Calu3 (cell line): ENCODE measurements around the gene MINK1. TPM values are rescaled to one million over a fixed set of nuclear protein-coding genes. Genes with fewer than 3 reads are reported as not detected.
"Not testable (repeated sequence)": the region's sequence is repeated elsewhere in the genome, so short reads cannot be mapped to it uniquely, and the experiment has no call there.

Experiments
- BruUV-seq: library from RNA; stranded (reverse); fragments of 400-500 nt; replicated peaks from 2 replicates; lab custom pipeline; 2021; lab: Mats Ljungman, UMichigan
- CTCF ChIA-PET: fragments of 300-600 bp; sonication (Branson Sonifier 250); formaldehyde crosslinking; loops from one replicate; lab custom pipeline; 2022; ENCODE audit warnings: antibody characterized with exemption; lab: Charles Lee
- DNase-seq: peaks from one replicate; pipeline ENCODE4 v3.0.0; 2022
- H3K27ac Mint-ChIP-seq: one replicate; pipeline ENCODE4 v1.8.0; 2022; ENCODE audit warnings: mixed read lengths; ENCODE audit not compliant: unreplicated experiment
- H3K27me3 Mint-ChIP-seq: one replicate; pipeline ENCODE4 v1.8.0; 2022; ENCODE audit warnings: mixed read lengths; ENCODE audit not compliant: unreplicated experiment
- H3K36me3 Mint-ChIP-seq: one replicate; pipeline ENCODE4 v1.8.0; 2022; ENCODE audit warnings: mild to moderate bottlenecking, moderate library complexity, mixed read lengths; ENCODE audit not compliant: insufficient read depth, unreplicated experiment
- H3K4me1 Mint-ChIP-seq: one replicate; pipeline ENCODE4 v1.8.0; 2022; ENCODE audit warnings: mild to moderate bottlenecking, low read depth, mixed read lengths; ENCODE audit not compliant: unreplicated experiment
- H3K4me3 Mint-ChIP-seq: one replicate; pipeline ENCODE4 v1.8.0; 2022; ENCODE audit warnings: mild to moderate bottlenecking, low read depth, moderate library complexity, mixed read lengths; ENCODE audit not compliant: unreplicated experiment
- H3K9me3 Mint-ChIP-seq: one replicate; pipeline ENCODE4 v1.8.0; 2022; ENCODE audit warnings: low read depth, mixed read lengths; ENCODE audit not compliant: unreplicated experiment
- intact Hi-C: fragments of 100-400 bp; cut with micrococcal nuclease; formaldehyde crosslinking; loops from one replicate; pipeline ENCODE4 v1.10.0; 2022; ENCODE audit not compliant: unreplicated experiment
- total RNA-seq: library from RNA; stranded (reverse); gene quantifications from 2 replicates; pipeline ENCODE4 v1.2.3, GENCODE V29; 2022
- TF ChIP-seq, protein P1 (sequence below): fragments of 200-600 bp; IDR thresholded peaks from one replicate; pipeline ENCODE4 v1.8.0; 2022; ENCODE audit warnings: antibody characterized with exemption; ENCODE audit not compliant: unreplicated experiment

The MINK1 gene
- total RNA-seq, 1 experiment from 2014 or later, result 86.8 TPM

DNA sequence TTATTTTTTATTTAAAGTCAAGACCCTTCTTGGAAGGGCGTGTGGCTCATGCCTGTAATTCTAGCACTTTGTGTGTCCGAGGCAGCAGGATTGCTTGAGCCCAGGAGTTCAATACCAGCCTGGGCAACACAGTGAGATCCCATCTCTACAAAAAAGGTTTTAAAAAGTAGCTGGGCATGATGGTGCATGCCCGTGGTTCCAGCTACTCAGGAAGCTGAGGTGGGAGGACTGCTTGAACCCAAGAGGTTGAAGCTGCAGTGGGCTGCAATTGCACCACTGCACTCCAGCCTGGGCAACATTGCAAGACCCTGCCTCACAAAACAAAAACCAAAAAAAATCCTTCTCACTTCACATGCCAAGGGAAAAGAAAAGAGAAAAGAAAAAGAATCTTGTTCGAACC, 29.6 kb downstream of the MINK1 start:
- TF ChIP-seq, protein P1, sequence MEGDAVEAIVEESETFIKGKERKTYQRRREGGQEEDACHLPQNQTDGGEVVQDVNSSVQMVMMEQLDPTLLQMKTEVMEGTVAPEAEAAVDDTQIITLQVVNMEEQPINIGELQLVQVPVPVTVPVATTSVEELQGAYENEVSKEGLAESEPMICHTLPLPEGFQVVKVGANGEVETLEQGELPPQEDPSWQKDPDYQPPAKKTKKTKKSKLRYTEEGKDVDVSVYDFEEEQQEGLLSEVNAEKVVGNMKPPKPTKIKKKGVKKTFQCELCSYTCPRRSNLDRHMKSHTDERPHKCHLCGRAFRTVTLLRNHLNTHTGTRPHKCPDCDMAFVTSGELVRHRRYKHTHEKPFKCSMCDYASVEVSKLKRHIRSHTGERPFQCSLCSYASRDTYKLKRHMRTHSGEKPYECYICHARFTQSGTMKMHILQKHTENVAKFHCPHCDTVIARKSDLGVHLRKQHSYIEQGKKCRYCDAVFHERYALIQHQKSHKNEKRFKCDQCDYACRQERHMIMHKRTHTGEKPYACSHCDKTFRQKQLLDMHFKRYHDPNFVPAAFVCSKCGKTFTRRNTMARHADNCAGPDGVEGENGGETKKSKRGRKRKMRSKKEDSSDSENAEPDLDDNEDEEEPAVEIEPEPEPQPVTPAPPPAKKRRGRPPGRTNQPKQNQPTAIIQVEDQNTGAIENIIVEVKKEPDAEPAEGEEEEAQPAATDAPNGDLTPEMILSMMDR, result no peak
- intact Hi-C loops, result no loop called here
- H3K27me3 Mint-ChIP-seq, result no peaks in the 10 kb centered on the region
- no peak overlapping the region for H3K4me3 Mint-ChIP-seq
- peaks cover 11% of the 10 kb centered on the region for H3K36me3 Mint-ChIP-seq
- CTCF ChIA-PET, result no interaction called here
- no peak for DNase-seq
- no peak overlapping the region for H3K27ac Mint-ChIP-seq
- no TSS peak for BruUV-seq
- H3K4me1 Mint-ChIP-seq, result peaks cover 11% of the 10 kb centered on the region
- no peaks in the 10 kb centered on the region for H3K9me3 Mint-ChIP-seq

DNA sequence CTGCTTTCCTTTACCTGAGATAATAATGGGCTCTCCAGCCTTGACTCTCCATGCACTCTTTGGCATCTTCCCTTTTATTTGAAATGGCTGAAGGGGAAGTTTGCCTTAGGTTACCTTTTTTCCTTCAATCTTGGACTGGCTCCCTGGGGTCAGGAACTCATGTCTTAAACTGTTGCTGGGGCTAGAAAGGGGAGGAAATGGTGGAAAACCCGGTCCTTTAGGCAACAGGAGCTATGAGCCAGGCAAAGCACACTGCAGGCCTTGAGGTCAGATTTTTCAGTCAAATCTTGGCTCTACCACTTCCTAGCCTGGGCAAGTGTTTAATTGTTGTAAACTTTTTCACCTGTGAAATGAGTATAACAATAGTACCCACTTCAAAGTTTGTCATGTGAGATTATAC, 30.2 kb downstream of the MINK1 start:
- Mint-ChIP-seq H3K27me3 (no peaks in the 10 kb centered on the region), H3K4me1 (peaks cover 11% of the 10 kb centered on the region), H3K36me3 (peaks cover 11% of the 10 kb centered on the region), H3K4me3 (no peak overlapping the region), H3K27ac (no peak overlapping the region), H3K9me3 (no peaks in the 10 kb centered on the region)
- intact Hi-C loops, result no loop called here
- BruUV-seq, result no TSS peak
- CTCF ChIA-PET, result no interaction called here
- TF ChIP-seq, protein P1, result no peak
- no peak for DNase-seq

DNA sequence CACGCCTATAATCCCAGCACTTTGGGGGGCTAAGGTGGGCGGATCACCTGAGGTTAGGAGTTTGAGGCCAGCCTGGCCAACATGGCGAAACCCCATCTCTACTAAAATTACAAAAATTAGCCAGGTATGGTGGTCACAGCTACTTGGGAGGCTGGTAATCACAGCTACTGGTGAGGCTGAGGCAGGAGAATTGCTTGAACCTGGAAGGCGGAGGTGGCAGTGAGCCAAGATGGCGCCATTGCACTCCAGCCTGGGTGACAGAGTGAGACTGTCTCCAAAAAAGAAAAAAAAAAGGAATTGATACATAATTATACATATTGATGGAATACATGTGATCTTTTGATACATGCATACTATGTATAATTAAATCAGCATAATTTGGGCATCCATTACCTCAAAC, 34.4 kb downstream of the MINK1 start:
- H3K9me3 Mint-ChIP-seq, DNase-seq, intact Hi-C loops, H3K36me3 Mint-ChIP-seq, BruUV-seq, H3K27me3 Mint-ChIP-seq, H3K4me1 Mint-ChIP-seq, H3K4me3 Mint-ChIP-seq, CTCF ChIA-PET, H3K27ac Mint-ChIP-seq: not testable (repeated sequence)

DNA sequence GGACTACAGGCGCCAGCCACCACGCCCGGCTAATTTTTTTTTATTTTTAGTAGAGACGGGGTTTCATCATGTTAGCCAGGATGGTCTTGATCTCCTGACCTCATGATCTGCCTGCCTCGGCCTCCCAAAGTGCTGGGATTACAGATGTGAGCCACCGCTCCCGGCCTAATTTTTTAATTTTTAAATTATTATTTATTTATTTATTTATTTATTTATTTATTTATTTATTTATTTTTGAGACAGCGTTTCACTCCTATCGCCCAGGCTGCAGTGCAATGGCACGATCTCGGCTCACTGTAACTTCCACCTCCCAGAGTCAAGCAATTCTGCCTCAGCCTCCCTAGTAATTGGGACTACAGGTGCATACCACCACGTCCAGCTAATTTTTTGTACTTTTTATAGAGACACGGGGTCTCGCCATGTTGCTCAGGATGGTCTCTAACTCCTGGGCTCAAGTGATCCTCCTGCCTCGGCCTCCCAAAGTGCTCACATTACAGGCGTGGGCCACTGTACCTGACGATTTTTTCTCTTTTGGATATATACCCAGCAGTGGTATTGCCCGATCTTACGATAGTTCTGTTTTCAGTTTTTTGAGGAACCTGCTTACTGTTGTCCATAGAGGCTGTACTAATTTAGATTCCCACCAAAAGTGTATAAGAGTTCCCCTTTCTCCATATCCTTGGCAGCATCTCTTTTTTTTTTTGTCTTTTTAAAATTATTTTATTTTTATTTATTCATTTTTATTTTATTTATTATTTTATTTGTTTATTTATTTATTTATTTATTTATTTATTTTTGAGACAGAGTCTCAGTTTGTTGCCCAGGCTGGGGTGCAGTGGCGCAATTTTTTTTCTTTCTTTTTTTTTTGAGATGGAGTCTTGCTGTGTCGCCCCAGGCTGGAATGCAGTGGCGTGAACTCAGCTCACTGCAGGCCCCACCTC, 36.2 kb downstream of the MINK1 start:
- BruUV-seq, DNase-seq, H3K9me3 Mint-ChIP-seq, H3K27me3 Mint-ChIP-seq, H3K4me3 Mint-ChIP-seq, H3K4me1 Mint-ChIP-seq, H3K36me3 Mint-ChIP-seq, H3K27ac Mint-ChIP-seq, intact Hi-C loops: not testable (repeated sequence)
- CTCF ChIA-PET, result interaction anchor here (0.7 kb wide), 1 partner anchor 12 kb away, joined by 4 read pairs; no protein-coding TSS in a partner anchor

DNA sequence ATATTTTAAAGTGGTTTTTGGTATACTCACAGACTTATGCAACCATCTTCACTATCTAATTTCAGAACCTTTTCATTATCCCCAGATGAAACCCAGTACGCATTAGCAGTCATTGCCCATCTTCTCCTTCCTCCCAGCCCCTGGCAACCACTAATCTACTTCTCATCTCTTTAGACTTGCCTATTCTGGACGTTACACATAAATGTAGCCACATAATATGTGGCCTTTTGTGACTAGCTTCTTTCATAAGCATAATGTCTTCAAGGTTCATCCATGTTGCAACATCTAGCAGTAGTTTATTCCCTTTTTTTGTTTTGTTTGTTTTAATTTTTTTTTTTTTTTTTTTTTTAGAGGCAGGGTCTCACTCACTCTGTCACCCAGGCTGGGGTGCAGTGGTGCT, 37.7 kb downstream of the MINK1 start:
- intact Hi-C loops, result no loop called here
- H3K27me3 Mint-ChIP-seq, result no peaks in the 10 kb centered on the region
- no TSS peak for BruUV-seq
- H3K4me1 Mint-ChIP-seq, result peaks cover 8% of the 10 kb centered on the region
- no peak overlapping the region for H3K4me3 Mint-ChIP-seq
- no peaks in the 10 kb centered on the region for H3K9me3 Mint-ChIP-seq
- CTCF ChIA-PET, result no interaction called here
- no peak overlapping the region for H3K27ac Mint-ChIP-seq
- TF ChIP-seq, protein P1, result no peak
- H3K36me3 Mint-ChIP-seq, result peaks cover 6% of the 10 kb centered on the region
- no peak for DNase-seq
